Esophagus (tissue), 2 donors: ENCODE data around the gene RYR2. TPM values are rescaled to one million over a fixed set of nuclear protein-coding genes. Genes with fewer than 3 reads are reported as not detected.
"Not testable (repeated sequence)": the region's sequence is repeated elsewhere in the genome, so short reads cannot be mapped to it uniquely, and the experiment has no call there.

Source experiments
- H3K27ac ChIP-seq, 2 donors: one replicate each; pipeline ENCODE4 v1.5.1; 2013; ENCODE audit warnings: low read depth in 2 of 2, mild to moderate bottlenecking in 2 of 2, inconsistent platforms in 1 of 2, low read length in 1 of 2, moderate library complexity in 1 of 2
- H3K27me3 ChIP-seq, 2 donors: one replicate each; pipeline ENCODE4 v1.6.1; 2013; ENCODE audit warnings: low read length in 2 of 2, control low read depth in 1 of 2, mild to moderate bottlenecking in 1 of 2; ENCODE audit not compliant: insufficient read depth in 2 of 2, control insufficient read depth in 1 of 2
- H3K36me3 ChIP-seq, 2 donors: one replicate each; pipeline ENCODE4 v1.6.1; 2013; ENCODE audit warnings: low read length in 1 of 2; ENCODE audit not compliant: control insufficient read depth in 2 of 2, insufficient read depth in 2 of 2
- H3K4me1 ChIP-seq, 2 donors: one replicate each; pipeline ENCODE4 v1.6.1; 2013; ENCODE audit warnings: low read length in 1 of 2; ENCODE audit not compliant: control insufficient read depth in 2 of 2, insufficient read depth in 2 of 2
- H3K4me3 ChIP-seq, 2 donors: one replicate each; pipeline ENCODE4 v1.5.1; 2013; ENCODE audit warnings: low read length in 2 of 2, mild to moderate bottlenecking in 2 of 2, low read depth in 1 of 2, moderate library complexity in 1 of 2
- H3K9me3 ChIP-seq, 2 donors: one replicate each; pipeline ENCODE4 v1.6.1; 2013; ENCODE audit warnings: mild to moderate bottlenecking in 2 of 2, low read depth in 1 of 2, low read length in 1 of 2, moderate library complexity in 1 of 2; ENCODE audit not compliant: control insufficient read depth in 2 of 2, insufficient read depth in 1 of 2
- WGBS, 2 donors: extraction: QIAGEN DNeasy Blood & Tissue Kit; methylation state at CpG; one replicate each; pipeline ENCODE4 v1.1.7; 2013; 5-methylcytosine and 5-hydroxymethylcytosine counted together
- polyA plus RNA-seq, 2 donors: library from polyadenylated mRNA; stranded (reverse); fragments of 200-250 nt; gene quantifications; one replicate each; pipeline ENCODE4 v1.2.3, GENCODE V29; 2013
- donor health status: healthy with polysubstance abuse.
- donor health status: Bipolar disorder and iron deficiency.

The RYR2 gene
- polyA plus RNA-seq, 2 donors, result 0.35 to 1.2 TPM

- WGBS, 2 donors, result 74 to 80% methylated on average over 10 of the region's 10 CpGs
- Histone ChIP-seq H3K27ac (no peak overlapping the region), H3K27me3 (no peaks in the 10 kb centered on the region)
Measured at GRCh38 chr1:237124856-237125462, 83.0 kb downstream of the RYR2 start.

DNA sequence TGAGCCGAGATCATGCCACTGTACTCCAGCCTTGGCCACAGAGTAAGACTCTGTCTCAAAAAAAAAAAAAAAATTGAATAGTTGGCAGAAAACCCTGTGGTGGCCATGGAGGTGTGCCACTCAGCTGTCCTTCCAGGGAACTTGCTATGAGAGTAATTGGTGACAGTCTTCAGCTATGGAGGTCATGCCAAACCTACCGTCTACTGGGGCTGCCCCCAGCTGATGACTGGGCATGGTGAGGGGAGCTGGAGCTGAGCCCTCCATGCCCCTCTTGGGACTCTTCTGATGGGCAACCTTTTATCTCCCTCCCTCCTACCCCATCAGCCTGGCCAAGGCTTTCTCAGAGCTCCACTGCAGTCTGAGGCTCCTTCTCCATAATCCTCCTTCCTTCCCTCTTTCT is 84.2 kb downstream of the RYR2 start:
- H3K27ac ChIP-seq, result no peak overlapping the region
- 94% methylated on average over 2 of the region's 2 CpGs for WGBS, 2 donors

More at GRCh38 chr1:237124856-237125462, 83.0 kb downstream of the RYR2 start:
- Histone ChIP-seq H3K4me3 (no peak overlapping the region), H3K9me3 (no peaks in the 10 kb centered on the region), H3K36me3 (no peaks in the 10 kb centered on the region), H3K4me1 (no peaks in the 10 kb centered on the region)

DNA sequence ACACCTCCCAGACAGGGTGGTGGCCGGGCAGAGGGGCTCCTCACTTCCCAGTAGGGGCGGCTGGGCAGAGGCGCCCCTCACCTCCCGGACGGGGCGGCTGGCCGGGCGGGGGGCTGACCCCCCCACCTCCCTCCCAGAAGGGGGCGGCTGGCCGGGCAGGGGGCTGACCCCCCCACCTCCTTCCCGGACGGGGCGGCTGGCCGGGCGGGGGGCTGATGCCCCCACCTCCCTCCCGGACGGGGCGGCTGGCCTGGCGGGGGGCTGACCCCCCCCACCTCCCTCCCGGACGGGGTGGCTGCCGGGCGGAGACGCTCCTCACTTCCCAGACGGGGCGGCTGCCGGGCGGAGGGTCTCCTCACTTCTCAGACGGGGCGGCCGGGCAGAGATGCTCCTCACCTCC is 85.3 kb downstream of the RYR2 start:
- H3K4me3 ChIP-seq, H3K4me1 ChIP-seq, H3K27me3 ChIP-seq, H3K36me3 ChIP-seq, H3K27ac ChIP-seq, H3K9me3 ChIP-seq: not testable (repeated sequence)
- WGBS, 2 donors, result 97 to 100% methylated on average over 5 to 28 of the region's 31 CpGs

More for the DNA sequence above, 84.2 kb downstream of the RYR2 start:
- no peaks in the 10 kb centered on the region for H3K27me3 ChIP-seq
- no peaks in the 10 kb centered on the region for H3K9me3 ChIP-seq
- no peaks in the 10 kb centered on the region for H3K36me3 ChIP-seq
- H3K4me3 ChIP-seq, result no peak overlapping the region
- no peaks in the 10 kb centered on the region for H3K4me1 ChIP-seq

DNA sequence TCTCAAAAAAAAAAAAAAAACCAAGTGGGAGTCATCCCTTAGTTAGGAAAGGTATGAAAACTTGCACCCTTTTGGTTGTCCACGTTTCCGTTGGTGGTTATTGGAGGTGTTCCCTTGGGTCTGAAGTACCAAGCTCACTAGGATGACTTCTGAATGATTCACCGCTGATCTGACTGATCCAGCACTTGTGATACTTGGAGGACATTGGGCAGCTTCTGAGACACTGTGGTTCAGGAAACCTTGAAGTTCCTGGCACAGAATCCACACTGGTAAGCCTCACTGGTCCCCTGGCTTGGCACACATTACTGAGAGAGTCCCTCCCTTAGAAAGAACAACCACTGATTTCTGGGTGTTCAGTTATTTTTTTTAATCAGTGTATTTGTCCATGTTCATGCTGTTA is 91.9 kb downstream of the RYR2 start:
- Histone ChIP-seq H3K9me3 (no peaks in the 10 kb centered on the region), H3K27me3 (no peaks in the 10 kb centered on the region), H3K36me3 (no peaks in the 10 kb centered on the region), H3K4me1 (no peaks in the 10 kb centered on the region), H3K27ac (no peak overlapping the region), H3K4me3 (no peak overlapping the region)
- WGBS, 2 donors, result 39 to 62% methylated on average over 3 of the region's 3 CpGs

GRCh38 chr1:237134929-237135328 is 92.9 kb downstream of the RYR2 start:
- H3K9me3 ChIP-seq, result no peaks in the 10 kb centered on the region
- no peaks in the 10 kb centered on the region for H3K4me1 ChIP-seq
- no peaks in the 10 kb centered on the region for H3K36me3 ChIP-seq
- no peak overlapping the region for H3K4me3 ChIP-seq
- no peaks in the 10 kb centered on the region for H3K27me3 ChIP-seq
- WGBS, 2 donors, result 85% methylated on average over 2 of the region's 2 CpGs
- no peak overlapping the region for H3K27ac ChIP-seq

DNA sequence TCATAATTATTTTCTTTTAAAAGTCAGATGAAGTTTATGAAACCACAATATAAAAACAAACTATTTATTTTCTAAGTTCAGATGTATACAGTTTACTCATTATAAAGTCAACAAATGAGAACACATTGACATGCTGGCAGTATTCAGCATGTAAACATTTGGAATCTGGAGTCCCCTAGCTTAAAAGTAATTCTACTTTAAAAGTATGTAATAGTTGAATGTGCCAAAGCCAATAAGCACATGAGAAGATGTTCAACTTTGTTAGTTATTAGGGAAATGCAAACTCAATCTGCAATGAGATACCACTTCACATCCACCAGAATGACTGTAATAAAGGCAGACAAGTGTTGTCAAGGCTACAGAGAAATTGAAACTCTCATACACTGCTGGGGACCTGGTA is 96.6 kb downstream of the RYR2 start:
- no peaks in the 10 kb centered on the region for H3K9me3 ChIP-seq
- no peaks in the 10 kb centered on the region for H3K36me3 ChIP-seq
- H3K4me1 ChIP-seq, result no peaks in the 10 kb centered on the region
- no peak overlapping the region for H3K27ac ChIP-seq
- no peaks in the 10 kb centered on the region for H3K27me3 ChIP-seq
- no peak overlapping the region for H3K4me3 ChIP-seq

DNA sequence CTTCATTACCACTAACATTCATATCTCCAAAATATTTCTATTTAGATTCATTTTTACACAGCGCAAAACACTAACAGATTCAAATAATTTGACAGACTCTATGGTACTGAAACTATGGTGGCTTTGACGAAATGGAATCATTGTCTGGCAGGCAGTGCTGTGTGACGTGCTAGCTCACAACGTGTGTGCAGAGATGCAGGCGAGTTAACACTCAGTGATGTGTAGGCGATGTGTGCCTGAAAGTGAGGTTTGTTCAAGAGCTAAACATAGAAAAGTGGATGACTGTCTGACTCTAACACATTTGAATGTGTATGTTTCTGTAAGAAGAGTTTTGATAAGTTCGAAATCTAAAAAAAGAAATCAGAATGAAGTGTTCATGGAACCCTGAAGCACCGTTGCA is 97.7 kb downstream of the RYR2 start:
- H3K9me3 ChIP-seq, result no peaks in the 10 kb centered on the region
- H3K4me3 ChIP-seq, result no peak overlapping the region
- no peaks in the 10 kb centered on the region for H3K27me3 ChIP-seq
- no peaks in the 10 kb centered on the region for H3K4me1 ChIP-seq
- H3K27ac ChIP-seq, result no peak overlapping the region
- H3K36me3 ChIP-seq, result no peaks in the 10 kb centered on the region
- 70 to 82% methylated on average over 8 of the region's 8 CpGs for WGBS, 2 donors

GRCh38 chr1:237140986-237141385 is 99.0 kb downstream of the RYR2 start:
- Histone ChIP-seq H3K27me3 (no peaks in the 10 kb centered on the region), H3K4me3 (no peak overlapping the region), H3K27ac (peak overlapping the region in 1 of 2 donors; percentile 49), H3K9me3 (no peaks in the 10 kb centered on the region), H3K4me1 (no peaks in the 10 kb centered on the region), H3K36me3 (no peaks in the 10 kb centered on the region)
- 61% methylated on average over 1 of the region's 1 CpG for WGBS, 2 donors

DNA sequence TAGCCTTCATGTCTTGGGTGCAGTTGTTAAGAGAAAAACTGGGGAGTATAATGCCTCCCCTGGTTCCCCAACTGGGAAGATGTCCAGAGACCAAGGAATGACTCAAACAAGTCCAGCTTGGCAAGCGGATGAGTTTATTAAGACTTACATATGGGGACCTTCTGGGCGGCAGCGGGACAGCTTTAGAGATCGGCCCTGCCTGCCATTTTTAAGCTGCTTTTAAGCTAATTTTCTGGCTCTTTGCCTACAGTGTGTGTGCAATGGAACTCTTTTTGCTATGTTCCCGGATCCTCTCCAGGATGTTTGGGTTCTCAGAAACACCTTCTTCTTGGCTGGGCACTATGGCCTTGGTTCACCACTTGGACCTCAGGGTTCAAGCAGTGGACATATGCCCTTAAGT is 99.5 kb downstream of the RYR2 start:
- Histone ChIP-seq H3K4me3 (no peak overlapping the region), H3K36me3 (no peaks in the 10 kb centered on the region), H3K27me3 (no peaks in the 10 kb centered on the region), H3K4me1 (no peaks in the 10 kb centered on the region), H3K9me3 (no peaks in the 10 kb centered on the region), H3K27ac (peak overlapping the region; percentile 49 to 56)
- WGBS, 2 donors, result 70 to 79% methylated on average over 5 of the region's 5 CpGs

DNA sequence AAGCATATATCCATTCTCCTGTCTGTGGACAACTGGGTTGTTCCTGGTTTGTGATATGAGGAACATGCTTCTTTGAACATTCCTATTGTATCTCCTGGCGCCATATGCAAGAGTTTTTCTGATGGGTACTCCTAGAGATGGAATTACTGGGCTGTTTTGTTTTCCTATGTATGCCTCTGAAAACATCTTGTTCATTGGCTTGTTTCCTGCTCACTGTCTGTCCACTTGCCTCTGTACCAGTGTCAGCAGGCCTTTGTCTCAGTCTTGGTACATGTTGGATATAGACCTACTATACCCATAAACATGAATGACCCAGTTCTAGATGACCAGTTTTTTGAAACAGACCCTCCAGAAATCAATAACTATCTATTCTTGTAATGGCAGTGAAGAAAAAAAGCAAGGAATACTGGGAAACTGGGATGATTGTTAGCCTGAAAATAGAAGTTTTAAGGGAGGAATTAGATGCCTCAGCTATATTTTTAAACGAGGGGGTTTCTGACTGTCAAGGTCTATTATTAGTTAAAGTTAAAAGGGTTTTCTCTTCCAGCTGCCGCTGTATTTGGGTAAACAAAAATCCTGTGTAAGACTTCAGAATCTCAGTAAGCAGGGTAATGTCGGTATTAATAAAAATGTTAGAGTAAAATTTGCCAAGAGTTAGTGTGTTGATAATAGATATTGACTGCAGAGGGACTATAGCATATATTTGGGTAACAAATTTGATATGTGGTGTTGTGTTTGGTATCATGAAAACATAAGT is 103.6 kb downstream of the RYR2 start:
- Histone ChIP-seq H3K27ac (peak overlapping the region in 1 of 2 donors; percentile 54), H3K9me3 (no peaks in the 10 kb centered on the region), H3K27me3 (no peaks in the 10 kb centered on the region), H3K4me3 (no peak overlapping the region), H3K36me3 (no peaks in the 10 kb centered on the region), H3K4me1 (no peaks in the 10 kb centered on the region)
- 60 to 67% methylated on average over 4 of the region's 4 CpGs for WGBS, 2 donors
